Mesendoderm (in vitro differentiated cells): ENCODE data around the gene RPL10A.

Experiments
- DNase-seq: peaks from one replicate; pipeline ENCODE4 v3.0.0; 2013
- H2AK5ac ChIP-seq: 2 replicates; pipeline ENCODE4 v1.6.1; 2013; ENCODE audit warnings: low read length, inconsistent platforms
- H2BK120ac ChIP-seq: 2 replicates; pipeline ENCODE4 v1.6.1; 2013; ENCODE audit warnings: low read depth, mild to moderate bottlenecking, low read length, moderate library complexity, mixed read lengths
- H2BK15ac ChIP-seq: replicated peaks from 2 replicates; pipeline ENCODE4 v1.6.1; 2013; ENCODE audit warnings: low read depth, mild to moderate bottlenecking, moderate library complexity
- H2BK5ac ChIP-seq: 2 replicates; pipeline ENCODE4 v1.6.1; 2013; ENCODE audit warnings: low read length, inconsistent platforms
- H3K18ac ChIP-seq: 2 replicates; pipeline ENCODE4 v1.6.1; 2013; ENCODE audit warnings: mild to moderate bottlenecking, low read length, mixed read lengths
- H3K23ac ChIP-seq: one replicate; pipeline ENCODE4 v1.6.1; 2013; ENCODE audit warnings: low read length
- H3K27ac ChIP-seq: 2 replicates; pipeline ENCODE4 v1.5.1; 2013; ENCODE audit warnings: low read depth, mild to moderate bottlenecking, inconsistent platforms, low read length, moderate library complexity
- H3K27me3 ChIP-seq: 2 replicates; pipeline ENCODE4 v1.6.1; 2013; ENCODE audit warnings: low read length, control low read depth, mild to moderate bottlenecking, inconsistent platforms; ENCODE audit not compliant: insufficient read depth, poor library complexity
- H3K36me3 ChIP-seq: 2 replicates; pipeline ENCODE4 v1.6.1; 2013; ENCODE audit warnings: low read length, inconsistent platforms; ENCODE audit not compliant: control insufficient read depth, insufficient read depth
- H3K4ac ChIP-seq: one replicate; pipeline ENCODE4 v1.6.1; 2013; ENCODE audit warnings: low read depth, mild to moderate bottlenecking, low read length, moderate library complexity
- H3K4me1 ChIP-seq: 2 replicates; pipeline ENCODE4 v1.6.1; 2013; ENCODE audit warnings: low read depth, low read length, inconsistent platforms; ENCODE audit not compliant: control insufficient read depth
- H3K4me2 ChIP-seq: 2 replicates; pipeline ENCODE4 v1.6.1; 2013; ENCODE audit warnings: low read length
- H3K4me3 ChIP-seq: 2 replicates; pipeline ENCODE4 v1.5.1; 2013; ENCODE audit warnings: mild to moderate bottlenecking, low read length
- H3K56ac ChIP-seq: one replicate; pipeline ENCODE4 v1.6.1; 2013; ENCODE audit warnings: low read length
- H3K79me1 ChIP-seq: 2 replicates; pipeline ENCODE4 v1.6.1; 2013; ENCODE audit warnings: low read length, inconsistent platforms
- H3K79me2 ChIP-seq: 2 replicates; pipeline ENCODE4 v1.6.1; 2013; ENCODE audit warnings: mild to moderate bottlenecking, low read length; ENCODE audit not compliant: control insufficient read depth, insufficient read depth
- H3K9ac ChIP-seq: 2 replicates; pipeline ENCODE4 v1.6.1; 2013; ENCODE audit warnings: low read length, inconsistent platforms
- H4K5ac ChIP-seq: one replicate; pipeline ENCODE4 v1.6.1; 2013; ENCODE audit warnings: low read length
- H4K8ac ChIP-seq: one replicate; pipeline ENCODE4 v1.6.1; 2013; ENCODE audit warnings: low read depth, mild to moderate bottlenecking, control low read depth, low read length, moderate library complexity
- WGBS: extraction: QIAGEN DNeasy Blood & Tissue Kit; methylation state at CpG from one replicate; pipeline ENCODE4 v1.1.7; 2013; ENCODE audit warnings: low lambda C conversion rate, missing lambda C conversion rate; ENCODE audit not compliant: insufficient coverage; ENCODE audit errors: extremely low coverage; 5-methylcytosine and 5-hydroxymethylcytosine counted together

RPL10A gene

GRCh38 chr6:35489066-35489465 lies 20.9 kb downstream of the RPL10A start:
- no CpG with 5 or more reads among the region's 1 CpG for WGBS
- H3K27ac ChIP-seq, result peak overlapping the region; percentile 68

DNA sequence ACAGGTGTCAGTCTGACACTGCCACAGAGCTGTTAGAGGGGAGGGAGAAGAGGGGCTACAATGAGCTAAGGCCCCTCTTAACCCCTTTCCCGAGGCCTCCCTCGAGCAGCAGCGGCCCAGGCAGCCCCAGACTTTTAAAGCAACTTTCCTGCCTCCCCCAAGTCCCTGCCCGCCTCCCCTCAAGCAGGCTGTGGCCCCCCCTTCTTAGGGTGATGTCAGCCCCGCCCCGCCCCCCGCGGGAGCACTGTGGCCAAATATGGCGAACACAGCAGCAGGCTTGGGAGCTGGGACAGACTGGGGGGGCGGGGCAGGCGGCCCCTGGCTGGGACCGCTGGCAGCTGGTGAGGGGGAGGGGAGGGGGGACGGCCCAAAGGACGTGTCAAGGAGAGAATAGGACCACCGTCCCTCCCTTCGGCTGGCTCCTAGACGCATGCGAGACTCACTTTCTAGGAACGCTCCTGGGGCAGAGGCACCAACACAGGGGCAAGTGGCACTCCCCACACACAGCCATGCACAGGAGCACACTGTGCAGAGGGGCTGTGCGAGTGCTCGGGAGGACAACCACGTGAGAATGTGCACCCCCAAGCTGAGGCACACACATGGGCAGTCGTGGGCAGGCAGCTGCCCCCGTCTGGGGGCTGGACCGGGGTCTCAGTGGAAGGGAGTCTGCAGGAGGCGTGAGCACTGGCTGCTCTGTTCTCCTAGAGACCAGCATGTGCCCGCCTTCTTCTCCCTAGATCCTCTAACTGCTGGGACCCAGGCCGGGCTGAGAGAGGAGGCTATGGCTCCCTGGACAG lies 22.0 kb downstream of the RPL10A start:
- no peak overlapping the region for H4K8ac ChIP-seq
- no peak overlapping the region for H3K4me3 ChIP-seq
- H2AK5ac ChIP-seq, result peak overlapping the region; percentile 76
- H3K4me1 ChIP-seq, result peaks cover 55% of the 10 kb centered on the region
- H2BK120ac ChIP-seq, result peak overlapping the region; percentile 2
- peak overlapping the region; percentile 19 for H3K18ac ChIP-seq
- DNase-seq, result peak; percentile 93
- peak overlapping the region; percentile 81 for H3K4me2 ChIP-seq
- peak overlapping the region; percentile 90 for H3K23ac ChIP-seq
- peak overlapping the region; percentile 74 for H3K27ac ChIP-seq
- peak overlapping the region; percentile 98 for H2BK5ac ChIP-seq
- H2BK15ac ChIP-seq, result no peak overlapping the region
- peak overlapping the region; percentile 97 for H3K56ac ChIP-seq
- H3K4ac ChIP-seq, result peak overlapping the region; percentile 39
- peaks cover 58% of the 10 kb centered on the region for H3K79me2 ChIP-seq
- H4K5ac ChIP-seq, result no peak overlapping the region
- peaks cover 22% of the 10 kb centered on the region for H3K79me1 ChIP-seq
- WGBS, result no CpG with 5 or more reads among the region's 28 CpGs
- no peaks in the 10 kb centered on the region for H3K36me3 ChIP-seq
- H3K9ac ChIP-seq, result peak overlapping the region; percentile 80
- H3K27me3 ChIP-seq, result no peaks in the 10 kb centered on the region

More at GRCh38 chr6:35489066-35489465, 20.9 kb downstream of the RPL10A start:
- H2BK5ac ChIP-seq, result no peak overlapping the region
- H4K5ac ChIP-seq, result no peak overlapping the region
- H3K4ac ChIP-seq, result peak overlapping the region; percentile 44
- DNase-seq, result no peak
- H4K8ac ChIP-seq, result no peak overlapping the region
- H3K23ac ChIP-seq, result no peak overlapping the region
- H3K79me2 ChIP-seq, result peaks cover 49% of the 10 kb centered on the region
- no peak overlapping the region for H2AK5ac ChIP-seq
- peaks cover 59% of the 10 kb centered on the region for H3K4me1 ChIP-seq
- peaks cover 24% of the 10 kb centered on the region for H3K79me1 ChIP-seq
- H3K4me2 ChIP-seq, result no peak overlapping the region
- no peaks in the 10 kb centered on the region for H3K27me3 ChIP-seq
- H3K36me3 ChIP-seq, result no peaks in the 10 kb centered on the region
- H3K18ac ChIP-seq, result no peak overlapping the region
- H2BK15ac ChIP-seq, result no peak overlapping the region
- H3K4me3 ChIP-seq, result no peak overlapping the region
- H3K56ac ChIP-seq, result peak overlapping the region; percentile 71
- H2BK120ac ChIP-seq, result peak overlapping the region; percentile 62
- H3K9ac ChIP-seq, result no peak overlapping the region

DNA sequence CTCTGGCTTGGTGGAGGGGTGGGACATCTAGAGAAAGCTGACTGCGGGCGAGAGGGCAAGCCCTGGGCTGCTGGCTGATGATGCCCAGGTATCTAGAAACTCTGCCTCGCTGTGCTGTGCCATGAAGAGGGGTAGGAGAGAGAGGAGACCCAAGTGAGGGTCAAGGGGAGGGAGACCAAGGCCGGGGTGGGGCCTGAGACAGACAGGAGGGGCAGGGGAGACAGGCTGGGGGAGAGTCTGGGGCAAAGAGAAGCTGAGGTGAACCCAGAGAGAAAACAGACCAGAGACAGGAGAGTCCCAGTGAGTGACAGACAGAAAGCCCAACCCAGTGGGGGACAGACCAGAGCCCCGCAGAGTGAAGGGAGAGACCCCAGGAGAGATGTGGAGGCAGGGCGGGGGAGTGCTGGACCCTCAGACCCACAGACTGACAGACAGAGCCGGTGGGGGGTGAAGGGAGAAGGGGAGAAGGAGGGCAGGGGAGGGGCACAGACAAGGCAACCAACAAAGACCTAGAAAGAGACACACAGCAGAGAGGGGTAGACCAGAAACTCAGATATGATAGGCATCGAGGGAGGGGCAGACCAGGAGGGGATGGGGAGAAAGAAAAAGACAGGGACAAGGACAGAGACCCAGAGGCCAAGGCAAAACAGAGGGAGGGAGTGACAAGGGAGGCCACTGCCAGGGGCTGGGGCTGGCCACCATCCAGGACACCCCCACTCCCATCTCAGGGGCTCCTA lies 22.8 kb downstream of the RPL10A start:
- peak overlapping the region; percentile 65 for H3K18ac ChIP-seq
- peak overlapping the region; percentile 81 for H3K4me2 ChIP-seq
- H2BK120ac ChIP-seq, result peak overlapping the region; percentile 5
- peaks cover 66% of the 10 kb centered on the region for H3K79me2 ChIP-seq
- H3K23ac ChIP-seq, result peak overlapping the region; percentile 90
- H4K8ac ChIP-seq, result no peak overlapping the region
- no peaks in the 10 kb centered on the region for H3K27me3 ChIP-seq
- no CpG with 5 or more reads among the region's 8 CpGs for WGBS
- H2AK5ac ChIP-seq, result peak overlapping the region; percentile 78
- peaks cover 23% of the 10 kb centered on the region for H3K79me1 ChIP-seq
- H3K27ac ChIP-seq, result peak overlapping the region; percentile 74
- H2BK5ac ChIP-seq, result peak overlapping the region; percentile 98
- H3K56ac ChIP-seq, result peak overlapping the region; percentile 97
- H3K9ac ChIP-seq, result peak overlapping the region; percentile 80
- H4K5ac ChIP-seq, result no peak overlapping the region
- peaks cover 48% of the 10 kb centered on the region for H3K4me1 ChIP-seq
- no peak overlapping the region for H2BK15ac ChIP-seq
- peak overlapping the region; percentile 93 for H3K4ac ChIP-seq
- no peaks in the 10 kb centered on the region for H3K36me3 ChIP-seq
- no peak for DNase-seq
- no peak overlapping the region for H3K4me3 ChIP-seq

DNA sequence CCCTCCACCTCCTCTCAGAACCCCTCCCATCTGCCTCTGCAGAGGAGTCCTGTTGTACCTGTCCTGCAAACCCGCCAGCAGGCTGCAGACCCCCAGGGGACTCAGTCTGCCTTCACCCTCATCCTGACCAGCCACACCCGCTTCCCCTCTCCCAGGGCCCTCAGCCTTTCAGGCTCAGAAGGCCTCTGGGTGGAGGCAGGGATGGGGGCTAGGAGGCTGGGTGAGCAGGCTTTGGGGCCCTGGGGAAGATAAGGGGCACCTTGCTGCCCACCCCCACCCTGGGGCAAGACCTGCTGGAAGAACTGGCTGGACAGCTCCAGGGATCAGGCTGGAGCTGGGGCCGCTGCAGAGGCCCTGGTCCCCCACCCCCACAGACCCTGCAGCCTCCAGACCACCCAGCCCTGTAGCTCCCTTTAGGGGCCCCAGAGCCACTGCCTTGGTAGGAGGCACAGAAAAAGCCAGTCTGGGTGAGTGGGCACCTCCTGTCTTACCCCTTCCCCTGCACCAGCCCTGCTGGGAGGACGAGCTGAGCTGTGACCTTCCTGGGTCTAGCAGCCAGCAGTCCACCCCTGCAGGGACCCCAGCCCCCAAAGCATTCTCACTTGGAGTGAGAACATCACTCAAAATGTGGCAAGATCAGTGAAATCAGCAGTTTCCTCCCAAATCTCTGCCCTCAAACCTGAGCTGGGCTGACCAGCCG lies 23.5 kb downstream of the RPL10A start:
- Histone ChIP-seq H3K9ac (peak overlapping the region; percentile 80), H3K56ac (peak overlapping the region; percentile 97), H2AK5ac (peak overlapping the region; percentile 78), H2BK5ac (peak overlapping the region; percentile 98), H3K36me3 (no peaks in the 10 kb centered on the region), H4K5ac (no peak overlapping the region), H3K27me3 (no peaks in the 10 kb centered on the region), H3K27ac (peak overlapping the region; percentile 74), H4K8ac (no peak overlapping the region), H3K18ac (peak overlapping the region; percentile 65), H2BK120ac (peak overlapping the region; percentile 5), H3K79me1 (peaks cover 23% of the 10 kb centered on the region), H3K4me2 (peak overlapping the region; percentile 44), H3K4ac (peak overlapping the region; percentile 93), H3K23ac (peak overlapping the region; percentile 30), H3K4me1 (peaks cover 45% of the 10 kb centered on the region), H3K4me3 (no peak overlapping the region), H2BK15ac (no peak overlapping the region), H3K79me2 (peaks cover 69% of the 10 kb centered on the region)
- no peak for DNase-seq
- no CpG with 5 or more reads among the region's 5 CpGs for WGBS

- H3K23ac ChIP-seq, result no peak overlapping the region
- peaks cover 65% of the 10 kb centered on the region for H3K79me2 ChIP-seq
- H3K4me1 ChIP-seq, result peaks cover 45% of the 10 kb centered on the region
- no peak overlapping the region for H4K8ac ChIP-seq
- H3K9ac ChIP-seq, result peak overlapping the region; percentile 80
- no peak overlapping the region for H2BK15ac ChIP-seq
- no peaks in the 10 kb centered on the region for H3K27me3 ChIP-seq
- peak overlapping the region; percentile 65 for H3K18ac ChIP-seq
- peak overlapping the region; percentile 29 for H2BK5ac ChIP-seq
- peak overlapping the region; percentile 74 for H3K27ac ChIP-seq
- WGBS, result no CpG with 5 or more reads among the region's 7 CpGs
- H4K5ac ChIP-seq, result no peak overlapping the region
- no peak overlapping the region for H2AK5ac ChIP-seq
- no peaks in the 10 kb centered on the region for H3K36me3 ChIP-seq
- H3K56ac ChIP-seq, result peak overlapping the region; percentile 97
- peaks cover 23% of the 10 kb centered on the region for H3K79me1 ChIP-seq
- H2BK120ac ChIP-seq, result no peak overlapping the region
- no peak for DNase-seq
- H3K4me3 ChIP-seq, result no peak overlapping the region
- peak overlapping the region; percentile 28 for H3K4me2 ChIP-seq
- H3K4ac ChIP-seq, result peak overlapping the region; percentile 93
These were observed 24.2 kb downstream of the RPL10A start for GRCh38 chr6:35492258-35492973.
